HepG2 (cell line): ENCODE data around the gene PLEKHA8. TPM values are rescaled to one million over a fixed set of nuclear protein-coding genes. Genes with fewer than 3 reads are reported as not detected.

Experiments
- ATAC-seq: fragments of 200-7000 bp; cut with Tn5 transposase; 3 replicates; pipeline ENCODE4 v1.9.1; 2020; ENCODE audit warnings: mild to moderate bottlenecking, moderate library complexity
- BruUV-seq: library from RNA; stranded (reverse); fragments of 400-500 nt; replicated peaks from 2 replicates; lab custom pipeline; 2021; lab: Mats Ljungman, UMichigan
- CTCF ChIA-PET: fragments of 300-600 bp; formaldehyde crosslinking; extraction: SDS; loops from one replicate; lab custom pipeline; 2021; ENCODE audit warnings: low total read pairs, inconsistent platforms, low intra/inter-chr PET ratio; lab: Yijun Ruan, JAX
- POLR2A ChIA-PET: fragments of 350-600 bp; sonication (Branson Sonifier 250); formaldehyde crosslinking; loops from one replicate; lab custom pipeline; 2020; ENCODE audit warnings: antibody characterized with exemption, inconsistent platforms; lab: Yijun Ruan, JAX
- DNase-seq: peaks from one replicate; pipeline ENCODE4 v3.0.0-alpha.2; 2015; ENCODE audit warnings: low spot score
- FAIRE-seq: peaks from 3 replicates; lab custom pipeline; 2011; peaks lifted over from hg19 to GRCh38; lab: Jason Lieb, UNC
- H2AFZ ChIP-seq: one replicate; pipeline ENCODE4 v1.6.1; 2011; ENCODE audit warnings: low read length, inconsistent platforms
- H3K27ac ChIP-seq: fragments of 300-600 bp; 3 replicates; pipeline ENCODE4 v1.8.0; 2011; ENCODE audit warnings: mixed run types, mild to moderate bottlenecking, mixed read lengths, low read length, inconsistent platforms; ENCODE audit not compliant: insufficient read depth; ENCODE audit errors: extremely low read length
- H3K27me3 ChIP-seq, 2 experiments: fragments of 200-600 bp in 1 of 2; 2 replicates in 1 of 2; 3 replicates in 1 of 2; pipeline versions ENCODE4 v1.6.0 to v1.8.0; 2011; ENCODE audit warnings: low read length in 2 of 2, mild to moderate bottlenecking in 2 of 2, moderate library complexity in 2 of 2, inconsistent platforms in 1 of 2; ENCODE audit not compliant: insufficient read depth in 2 of 2, control insufficient read depth in 1 of 2
- H3K36me3 ChIP-seq, 2 experiments: fragments of 200-600 bp in 1 of 2; replicated peaks in 1 of 2; 2 replicates in 1 of 2; 3 replicates in 1 of 2; pipeline versions ENCODE4 v1.5.1 to v1.8.0; 2011; ENCODE audit warnings: low read length in 2 of 2, inconsistent platforms in 1 of 2; ENCODE audit not compliant: insufficient read depth in 2 of 2, control insufficient read depth in 1 of 2
- H3K4me1 ChIP-seq: 2 replicates; pipeline ENCODE4 v1.5.1; 2012; ENCODE audit warnings: low read length, inconsistent platforms; ENCODE audit not compliant: insufficient read depth
- H3K4me2 ChIP-seq: 2 replicates; pipeline ENCODE4 v1.6.0; 2011; ENCODE audit warnings: low read depth, low read length, inconsistent platforms
- H3K4me3 ChIP-seq, 3 experiments: fragments of 200-600 bp in 1 of 3; sonication (generic), shearing (Covaris generic) in 1 of 3; replicated peaks in 1 of 3; 2 replicates each; pipeline ENCODE4 v1.5.1; 2011 to 2016; ENCODE audit warnings: low read length in 3 of 3, inconsistent platforms in 2 of 3, low read depth in 2 of 3, mild to moderate bottlenecking in 2 of 3, control low read depth in 1 of 3, mixed read lengths in 1 of 3; ENCODE audit not compliant: insufficient read depth in 1 of 3
- H3K79me2 ChIP-seq: one replicate; pipeline ENCODE4 v1.6.1; 2011; ENCODE audit warnings: low read length, inconsistent platforms; ENCODE audit not compliant: insufficient read depth
- H3K9ac ChIP-seq: 2 replicates; pipeline ENCODE4 v1.6.0; 2011; ENCODE audit warnings: mild to moderate bottlenecking, low read depth, low read length, inconsistent platforms; ENCODE audit not compliant: insufficient read depth
- H3K9me3 ChIP-seq: 2 replicates; pipeline ENCODE4 v1.5.1; 2012; ENCODE audit warnings: mild to moderate bottlenecking, low read length
- H4K20me1 ChIP-seq: 2 replicates; pipeline ENCODE4 v1.6.0; 2011; ENCODE audit warnings: inconsistent platforms, mild to moderate bottlenecking, low read length, moderate library complexity; ENCODE audit not compliant: insufficient read depth
- ARID4A ChIP-seq: sonication (generic); formaldehyde crosslinking; IDR thresholded peaks from 2 replicates; pipeline ENCODE4 v1.5.0; 2020; ENCODE audit warnings: mild to moderate bottlenecking, missing genetic modification reagents, borderline replicate concordance
- CBX1 ChIP-seq: IDR thresholded peaks from one replicate; pipeline ENCODE4 v1.6.1; 2016; ENCODE audit warnings: antibody characterized with exemption, low read depth
- FOXA1 ChIP-seq, 2 experiments: fragments of 450-650 bp in 1 of 2; sonication (generic) in 1 of 2; formaldehyde crosslinking in 1 of 2; IDR thresholded peaks; 2 replicates each; pipeline versions ENCODE4 v1.4.0 to v1.6.1; 2016 to 2020; ENCODE audit warnings: missing genetic modification reagents in 1 of 2
- GLMP ChIP-seq: sonication (generic); formaldehyde crosslinking; IDR thresholded peaks from 2 replicates; pipeline ENCODE4 v1.9.0; 2021; ENCODE audit warnings: missing genetic modification reagents, mild to moderate bottlenecking, borderline replicate concordance
- HMG20B ChIP-seq: conservative IDR thresholded peaks from 2 replicates; pipeline ENCODE4 v1.6.1; 2016; ENCODE audit warnings: missing genetic modification reagents, missing compliant biosample characterization
- PRPF4 ChIP-seq: fragments of 200-400 bp; formaldehyde crosslinking; IDR thresholded peaks from 2 replicates; pipeline ENCODE4 v1.6.1; 2016; ENCODE audit warnings: low read length, low read depth; ENCODE audit not compliant: poor library complexity, severe bottlenecking
- ZBTB7B ChIP-seq: sonication (generic); formaldehyde crosslinking; IDR thresholded peaks from 2 replicates; pipeline ENCODE4 v1.4.0; 2020; ENCODE audit warnings: missing genetic modification reagents
- WGBS: methylation state at CpG from one replicate; pipeline ENCODE4 v1.1.6; 2017; ENCODE audit warnings: low lambda C conversion rate; 5-methylcytosine and 5-hydroxymethylcytosine counted together
- in situ Hi-C: cut with HindIII; loops from 2 replicates; pipeline ENCODE4 v1.10.0; 2017; ENCODE audit warnings: low pct_unique_long_range_greater_than_20kb; ENCODE audit not compliant: extremely low pct_ligation_motif_present
- intact Hi-C: fragments of 100-400 bp; cut with micrococcal nuclease; formaldehyde crosslinking; loops from one replicate; pipeline ENCODE4 v1.10.0; 2022; ENCODE audit not compliant: unreplicated experiment
- polyA plus RNA-seq, 8 experiments: library from polyadenylated mRNA; depleted of rRNA in 3 of 8; stranded (reverse) in 7 of 8; unstranded in 1 of 8; fragments of >200 nt; fragmentation: Illumina TruSeq in 4 of 8; extraction: Trizol in 4 of 8; gene quantifications; 2 replicates each; pipeline versions ENCODE4 v1.2.1 to v1.2.3, GENCODE V29; 2011 to 2016; ENCODE audit warnings: low read depth in 4 of 8, missing spikeins in 1 of 8, mixed read lengths in 1 of 8; ENCODE audit not compliant: insufficient read depth in 1 of 8
- total RNA-seq, 5 experiments: library from RNA; depleted of rRNA; stranded (reverse); fragments of >200 nt; fragmentation: Illumina TruSeq; extraction: Trizol; gene quantifications; 2 replicates each; pipeline ENCODE4 v1.2.3, GENCODE V29; 2016; ENCODE audit warnings: low read depth in 1 of 5
- TF ChIP-seq, protein P1 (sequence below): IDR thresholded peaks from 2 replicates; pipeline ENCODE4 v1.6.1; 2018; ENCODE audit warnings: missing genetic modification reagents
- TF ChIP-seq, protein P2 (sequence below): IDR thresholded peaks from 2 replicates; pipeline ENCODE4 v1.6.1; 2016

PLEKHA8 gene
- total and polyA plus RNA-seq, 2 of the 13 experiments (the other 11 are each of a cell fraction or from before 2014, with no cell fraction given), result 12.5 to 26.4 TPM

GRCh38 chr7:30145426-30145970, 117.3 kb downstream of the PLEKHA8 start:
- CTCF ChIA-PET, result no interaction called here
- POLR2A ChIA-PET, result no interaction called here
- peaks cover 20% of the 10 kb centered on the region for H3K4me1 ChIP-seq
- FAIRE-seq, result no peak
- no peak overlapping the region for H2AFZ ChIP-seq
- no peak for DNase-seq
- no peaks in the 10 kb centered on the region for H3K79me2 ChIP-seq
- 0 out of 5 replicates have a peak, but pooled peaks cover 0 to 5% of the 10 kb centered on the region in 2 experiments for H3K36me3 ChIP-seq
- in situ Hi-C loops (no loop called here), intact Hi-C loops (no loop called here)
- no peak for ATAC-seq
- no peaks in the 10 kb centered on the region for H4K20me1 ChIP-seq
- no peaks in the 10 kb centered on the region for H3K27me3 ChIP-seq
- H3K27ac ChIP-seq, result no peak overlapping the region
- no TSS peak for BruUV-seq
- TF ChIP-seq HMG20B (CRISPR knock-in tag), result no peak
- no peaks in the 10 kb centered on the region for H3K9me3 ChIP-seq
- no peak overlapping the region for H3K4me2 ChIP-seq
- no peak overlapping the region for H3K4me3 ChIP-seq
- 88% methylated on average over 6 of the region's 6 CpGs for WGBS
- no peak overlapping the region for H3K9ac ChIP-seq

GRCh38 chr7:30146127-30146612, 118.0 kb downstream of the PLEKHA8 start:
- Histone ChIP-seq H3K4me3 (no peak overlapping the region), H3K9me3 (no peaks in the 10 kb centered on the region), H3K9ac (no peak overlapping the region), H3K27me3 (no peaks in the 10 kb centered on the region), H3K79me2 (no peaks in the 10 kb centered on the region), H4K20me1 (no peaks in the 10 kb centered on the region), H3K4me2 (no peak overlapping the region), H3K4me1 (peaks cover 20% of the 10 kb centered on the region), H3K36me3 (0 out of 5 replicates have a peak, but pooled peaks cover 0 to 11% of the 10 kb centered on the region in 2 experiments), H3K27ac (no peak overlapping the region), H2AFZ (no peak overlapping the region)
- intact Hi-C loops, result no loop called here
- ATAC-seq (no peak), DNase-seq (no peak), FAIRE-seq (no peak)
- in situ Hi-C loops, result no loop called here
- ChIA-PET POLR2A (no interaction called here), CTCF (no interaction called here)
- WGBS, result 98% methylated on average over 13 of the region's 13 CpGs
- BruUV-seq, result no TSS peak
- TF ChIP-seq CBX1 (no peak), PRPF4 (no peak), ZBTB7B (CRISPR knock-in tag) (no peak), ARID4A (CRISPR knock-in tag) (no peak), GLMP (no peak), FOXA1 (IDR thresholded peaks at IDR 0.05) (no peak), FOXA1 (CRISPR knock-in tag; IDR thresholded peaks at IDR 0.05) (no peak)
- TF ChIP-seq, protein P1, sequence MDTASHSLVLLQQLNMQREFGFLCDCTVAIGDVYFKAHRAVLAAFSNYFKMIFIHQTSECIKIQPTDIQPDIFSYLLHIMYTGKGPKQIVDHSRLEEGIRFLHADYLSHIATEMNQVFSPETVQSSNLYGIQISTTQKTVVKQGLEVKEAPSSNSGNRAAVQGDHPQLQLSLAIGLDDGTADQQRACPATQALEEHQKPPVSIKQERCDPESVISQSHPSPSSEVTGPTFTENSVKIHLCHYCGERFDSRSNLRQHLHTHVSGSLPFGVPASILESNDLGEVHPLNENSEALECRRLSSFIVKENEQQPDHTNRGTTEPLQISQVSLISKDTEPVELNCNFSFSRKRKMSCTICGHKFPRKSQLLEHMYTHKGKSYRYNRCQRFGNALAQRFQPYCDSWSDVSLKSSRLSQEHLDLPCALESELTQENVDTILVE (CRISPR knock-in tag), result no peak
- TF ChIP-seq, protein P2, sequence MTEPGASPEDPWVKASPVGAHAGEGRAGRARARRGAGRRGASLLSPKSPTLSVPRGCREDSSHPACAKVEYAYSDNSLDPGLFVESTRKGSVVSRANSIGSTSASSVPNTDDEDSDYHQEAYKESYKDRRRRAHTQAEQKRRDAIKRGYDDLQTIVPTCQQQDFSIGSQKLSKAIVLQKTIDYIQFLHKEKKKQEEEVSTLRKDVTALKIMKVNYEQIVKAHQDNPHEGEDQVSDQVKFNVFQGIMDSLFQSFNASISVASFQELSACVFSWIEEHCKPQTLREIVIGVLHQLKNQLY (CRISPR knock-in tag), result no peak
